CD4-positive, alpha-beta T cell treated with Interleukin-6 at 100 ng/mL for 8 hours (primary cell): ENCODE measurements around the gene TMPRSS11B.
"Not testable (repeated sequence)": the region's sequence is repeated elsewhere in the genome, so short reads cannot be mapped to it uniquely, and the experiment has no call there.

Experiments used
- DNase-seq: peaks from one replicate; pipeline ENCODE4 v3.0.0-alpha.2; 2020; ENCODE audit warnings: mixed read lengths, low spot score

Gene TMPRSS11B, protein sequence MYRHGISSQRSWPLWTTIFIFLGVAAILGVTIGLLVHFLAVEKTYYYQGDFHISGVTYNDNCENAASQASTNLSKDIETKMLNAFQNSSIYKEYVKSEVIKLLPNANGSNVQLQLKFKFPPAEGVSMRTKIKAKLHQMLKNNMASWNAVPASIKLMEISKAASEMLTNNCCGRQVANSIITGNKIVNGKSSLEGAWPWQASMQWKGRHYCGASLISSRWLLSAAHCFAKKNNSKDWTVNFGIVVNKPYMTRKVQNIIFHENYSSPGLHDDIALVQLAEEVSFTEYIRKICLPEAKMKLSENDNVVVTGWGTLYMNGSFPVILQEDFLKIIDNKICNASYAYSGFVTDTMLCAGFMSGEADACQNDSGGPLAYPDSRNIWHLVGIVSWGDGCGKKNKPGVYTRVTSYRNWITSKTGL

DNA sequence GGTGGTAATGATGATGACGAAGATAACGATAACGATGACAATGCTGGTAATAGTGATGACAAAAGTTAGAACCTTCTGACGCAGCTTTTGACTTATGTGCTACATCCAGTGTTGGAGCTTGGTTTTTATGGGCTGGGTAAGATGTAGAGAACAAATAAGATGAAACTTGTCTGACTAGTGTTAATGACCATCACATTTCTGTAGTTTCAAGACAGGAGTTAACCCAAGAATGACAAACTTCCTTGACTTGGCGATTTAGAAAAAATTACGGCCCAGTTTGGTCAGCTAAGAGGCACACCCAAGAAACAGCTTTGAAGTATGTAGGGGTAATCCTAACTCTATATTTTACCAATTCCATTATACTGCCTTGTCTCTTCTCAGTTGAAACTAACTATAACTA is at the start of gene TMPRSS11B:
TMPRSS11B (minus strand) TSS at position 101 of the 400 bp plus-strand sequence. CDS start 136 bp downstream, outside the sequence.
- DNase-seq = no peak

DNA sequence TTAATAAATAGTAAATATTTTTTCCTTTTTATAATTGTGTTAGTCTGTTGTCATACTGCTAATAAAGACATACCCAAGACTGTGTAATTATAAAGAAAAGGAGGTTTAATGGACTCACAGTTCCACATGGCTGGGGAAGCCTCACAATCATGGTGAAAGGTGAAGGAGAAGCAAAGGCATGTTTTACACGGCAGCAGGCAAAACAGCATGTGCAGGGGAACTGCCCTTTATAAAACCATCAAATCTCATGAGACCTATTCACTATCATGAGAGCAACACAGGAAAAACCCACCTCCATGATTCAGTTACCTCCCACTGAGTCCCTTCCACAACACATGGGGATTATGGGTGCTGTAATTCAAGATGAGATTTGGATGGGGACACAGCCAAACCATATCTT is 45.8 kb upstream of the TMPRSS11B start:
- DNase-seq = no peak

DNA sequence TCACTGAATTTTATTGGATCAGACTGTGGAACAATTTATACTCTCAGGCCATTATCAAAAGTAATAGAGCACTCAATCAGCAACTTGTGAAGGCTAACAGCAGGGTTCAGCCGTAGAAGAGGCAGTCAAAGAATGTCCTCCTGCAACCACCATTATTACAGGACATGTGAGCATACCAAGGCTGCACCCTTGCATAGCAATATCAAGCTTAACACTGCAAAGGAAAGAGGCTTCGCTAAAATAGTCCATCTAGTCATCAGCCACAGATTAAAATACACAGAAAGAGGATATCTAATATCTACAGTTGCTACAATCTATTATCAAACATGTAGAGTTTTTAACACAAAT is 42.9 kb upstream of the TMPRSS11B start:
- DNase-seq = no peak

DNA sequence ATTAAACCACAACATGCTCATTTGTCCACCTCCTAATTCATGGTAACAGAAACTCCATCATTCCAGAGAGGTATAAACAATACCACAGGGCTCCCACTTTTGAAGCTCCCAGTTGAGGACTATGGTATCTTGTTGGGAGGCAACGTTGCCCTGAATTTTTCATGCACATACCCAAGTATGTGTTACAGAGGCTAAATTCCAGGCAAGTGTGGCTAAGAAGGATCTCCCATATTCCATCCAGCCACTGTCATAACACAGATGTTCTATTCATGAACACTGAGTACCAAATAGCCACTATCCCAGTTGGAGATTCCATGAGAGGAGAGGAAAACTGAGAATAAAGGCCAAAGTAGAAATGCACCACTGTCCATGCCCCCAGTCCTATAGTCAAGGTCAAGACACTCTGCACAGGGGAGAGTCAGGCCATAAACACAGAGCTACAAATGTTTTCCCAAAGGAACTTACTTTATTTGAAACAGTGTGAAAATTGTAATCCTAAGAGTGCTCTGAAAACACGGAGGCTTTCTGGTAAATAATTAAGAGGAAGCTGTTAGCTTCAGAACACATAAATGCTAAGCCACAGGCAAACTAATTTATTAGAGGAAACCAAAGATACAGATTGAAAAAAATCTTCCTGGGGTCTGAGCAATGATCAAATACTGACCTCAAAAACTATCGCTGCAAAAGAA is 42.4 kb upstream of the TMPRSS11B start:
- no peak for DNase-seq

DNA sequence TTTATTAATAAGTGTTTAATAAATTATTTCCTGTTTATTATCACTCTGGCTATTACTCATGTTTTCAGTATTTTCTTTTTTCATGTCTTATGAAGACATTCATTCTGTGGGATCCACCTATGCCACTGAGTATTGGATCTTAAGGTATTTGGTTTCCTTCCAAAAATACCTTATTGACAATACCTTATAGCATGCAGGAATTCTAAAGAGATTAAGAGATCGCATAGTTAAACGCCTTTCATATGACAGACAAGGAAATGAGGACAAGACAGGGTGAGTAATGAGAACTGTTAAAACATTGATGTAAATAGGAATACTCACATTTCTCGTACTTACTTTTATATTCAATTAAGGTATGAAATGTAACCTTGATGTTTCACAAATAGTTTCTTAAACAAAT is 38.2 kb upstream of the TMPRSS11B start:
- no peak for DNase-seq

DNA sequence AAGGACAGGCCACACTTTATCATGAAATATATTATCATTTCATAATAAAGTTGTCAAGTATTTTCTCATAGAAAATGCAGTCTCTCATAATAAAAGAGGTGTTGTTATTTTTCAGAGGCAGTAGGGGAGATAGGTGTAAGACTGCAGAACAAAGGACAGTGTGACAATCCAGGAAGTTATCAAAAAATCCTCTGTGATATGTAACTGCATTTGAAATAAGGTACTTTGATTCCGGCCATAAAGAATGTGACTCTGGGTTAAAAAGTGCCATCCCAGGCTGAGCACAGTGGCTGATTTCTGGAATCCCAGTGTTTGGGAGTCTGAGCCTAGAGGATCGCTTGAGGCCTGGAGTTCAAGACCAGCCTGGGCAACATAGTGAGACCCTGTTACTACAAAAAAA is 37.6 kb upstream of the TMPRSS11B start:
- no peak for DNase-seq

DNA sequence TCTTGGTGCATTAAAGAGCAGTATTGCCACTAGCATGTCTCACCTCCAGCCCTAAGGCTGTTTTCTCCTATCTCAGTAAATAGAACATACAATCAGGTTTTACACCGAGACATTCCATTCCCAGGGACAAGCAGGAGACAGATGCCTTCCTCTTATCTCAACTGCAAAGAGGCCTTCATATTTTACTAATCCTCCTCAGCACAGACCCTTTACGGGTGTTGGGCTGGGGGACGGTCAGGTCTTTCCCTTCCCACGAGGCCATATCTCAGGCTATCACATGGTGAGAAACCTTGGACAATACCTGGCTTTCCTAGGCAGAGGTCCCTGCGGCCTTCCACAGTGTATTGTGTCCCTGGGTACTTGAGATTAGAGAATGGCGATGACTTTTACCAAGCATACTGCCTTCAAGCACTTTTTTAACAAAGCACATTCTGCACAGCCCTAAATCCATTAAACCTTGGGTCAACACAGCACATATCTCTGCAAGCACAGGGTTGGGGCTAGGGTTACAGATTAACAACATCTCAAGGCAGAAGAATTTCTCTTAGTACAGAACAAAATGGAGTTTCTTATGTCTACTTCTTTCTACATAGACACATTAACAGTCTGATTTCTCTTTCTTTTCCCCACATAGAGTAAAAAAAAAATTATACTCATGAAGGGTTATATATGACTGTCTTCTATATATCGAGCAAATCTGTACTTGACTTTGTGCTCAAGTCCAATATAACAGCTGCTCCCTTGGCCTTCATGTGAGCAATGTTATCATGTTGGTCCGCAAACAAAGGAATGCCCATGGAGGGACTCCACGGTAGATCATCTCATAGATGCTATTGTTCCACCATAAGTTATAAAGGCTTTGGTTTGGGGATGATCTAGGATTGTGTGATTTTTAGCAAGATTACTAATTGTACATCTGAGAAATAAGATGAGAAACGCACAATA is 36.6 kb upstream of the TMPRSS11B start:
- not testable (repeated sequence) for DNase-seq

DNA sequence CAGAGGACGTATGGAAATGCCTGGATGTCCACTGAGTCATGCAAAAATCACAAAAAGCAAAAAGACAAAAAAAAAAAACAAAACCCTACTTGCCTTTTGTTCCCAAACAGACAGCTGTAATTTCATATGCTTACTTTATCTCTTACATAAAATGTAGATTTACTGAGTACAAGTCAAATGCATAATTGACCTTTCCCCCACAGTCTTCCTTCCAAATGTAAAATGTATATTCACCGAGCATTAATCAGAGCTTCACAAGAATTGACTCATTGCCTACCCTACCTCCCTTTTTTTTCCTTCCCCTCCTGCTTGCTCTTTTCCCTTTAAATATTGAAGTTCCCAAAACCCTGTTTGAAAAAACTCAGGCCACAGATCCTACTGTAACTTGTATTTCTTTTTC is 32.5 kb upstream of the TMPRSS11B start:
- no peak for DNase-seq

DNA sequence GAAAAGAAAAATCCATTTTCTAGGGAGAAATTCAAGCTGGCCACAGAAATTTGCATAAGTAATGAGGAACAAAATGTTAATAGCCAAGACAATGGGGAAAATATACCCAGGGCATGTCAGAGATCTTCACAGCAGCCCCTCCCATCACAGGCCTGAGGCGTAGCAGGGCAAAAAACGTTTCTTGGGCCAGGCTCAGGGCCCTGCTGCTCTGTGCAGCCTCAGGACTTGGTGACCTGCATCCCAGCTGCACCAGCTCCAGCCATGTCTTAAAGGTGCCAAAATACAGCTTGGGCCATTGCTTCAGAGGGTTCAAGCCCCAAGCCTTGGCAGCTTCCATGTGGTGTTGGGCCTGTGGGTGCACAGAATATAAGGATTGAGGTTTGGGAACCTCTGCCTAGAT is 32.1 kb upstream of the TMPRSS11B start:
- no peak for DNase-seq

DNA sequence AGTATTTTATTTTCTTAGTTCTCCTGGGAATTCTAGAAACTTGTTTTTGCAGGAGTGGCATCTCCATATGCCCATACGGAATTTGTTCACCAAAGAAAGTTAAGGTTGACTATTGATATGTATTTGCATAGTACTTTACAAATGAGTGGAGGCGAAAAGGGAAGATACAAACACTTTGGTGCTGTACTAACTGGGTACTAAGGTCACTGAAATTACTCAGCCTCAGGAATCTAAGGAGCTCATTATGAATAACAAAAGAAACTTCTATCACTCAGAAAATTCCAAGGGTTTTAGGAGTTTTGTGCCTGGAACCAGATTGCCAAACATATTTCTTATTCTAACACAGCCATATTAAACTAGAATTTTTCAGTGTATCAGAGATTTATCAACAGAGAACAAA is 27.4 kb upstream of the TMPRSS11B start:
- no peak for DNase-seq

DNA sequence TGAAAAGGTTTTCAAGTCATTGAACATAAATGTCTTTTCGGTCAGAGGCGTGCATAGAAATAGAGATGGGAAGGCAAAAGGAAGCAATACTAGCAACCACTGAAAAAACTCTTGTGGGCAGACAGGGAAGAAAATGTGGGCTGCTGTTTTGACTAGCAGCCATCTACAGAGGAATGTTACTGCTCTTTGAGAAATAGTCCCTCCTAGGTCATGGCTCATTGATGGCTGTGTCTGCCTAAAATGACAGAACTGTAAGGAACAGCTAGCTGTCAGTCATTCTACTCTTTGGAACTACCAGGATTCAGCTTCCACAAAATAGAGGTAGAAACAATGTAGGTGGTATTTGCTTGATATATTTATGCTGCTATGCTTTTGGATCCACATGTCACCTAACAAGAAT is 26.9 kb upstream of the TMPRSS11B start:
- DNase-seq = no peak

DNA sequence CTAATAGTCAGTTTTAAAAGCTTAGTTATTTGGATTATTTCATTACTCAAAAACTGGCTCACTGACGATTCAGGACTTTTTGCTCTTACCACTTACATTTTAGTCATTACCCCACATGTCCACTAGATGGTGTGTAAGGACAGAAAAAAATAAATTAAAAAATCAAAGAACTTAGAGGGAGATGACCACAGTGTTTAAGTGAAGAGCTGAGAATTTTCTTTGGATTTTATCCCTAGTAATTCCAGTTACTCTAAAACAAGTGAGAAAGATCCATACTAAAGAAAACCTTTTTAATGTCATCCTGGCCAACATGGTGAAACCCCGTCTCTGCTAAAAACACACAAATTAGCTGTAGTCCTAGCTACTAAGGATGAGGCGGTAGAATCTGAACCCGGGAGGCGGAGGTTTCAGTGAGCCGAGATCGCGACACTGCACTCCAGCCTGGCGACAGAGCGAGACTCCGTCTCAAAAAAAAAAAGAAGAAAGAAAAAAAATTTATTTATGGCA is 26.4 kb upstream of the TMPRSS11B start:
- peak; percentile 14 for DNase-seq

DNA sequence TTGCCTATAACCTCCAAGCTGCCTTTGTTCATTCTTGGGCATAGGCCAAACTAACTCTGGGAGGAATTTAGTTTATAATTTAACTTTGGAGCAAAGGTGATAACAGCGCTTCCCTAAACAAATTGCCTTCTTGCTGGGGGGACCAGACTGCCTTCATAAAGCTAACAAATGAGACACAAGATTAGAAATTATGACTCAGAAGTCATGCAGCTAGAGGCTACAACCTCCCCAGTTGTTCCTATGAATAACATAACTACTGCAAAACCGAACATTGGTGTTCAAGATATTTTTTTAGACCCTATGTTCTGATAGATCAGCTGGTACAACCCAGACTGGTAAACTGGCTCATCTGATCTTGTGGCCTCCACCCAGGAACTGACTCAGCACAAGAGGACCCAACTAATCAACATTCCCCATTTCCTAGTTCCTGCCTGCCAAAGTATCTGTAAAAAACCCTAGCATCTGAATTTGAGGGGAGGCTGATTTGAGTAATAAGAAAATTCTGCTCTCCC is 22.0 kb upstream of the TMPRSS11B start:
- no peak for DNase-seq

DNA sequence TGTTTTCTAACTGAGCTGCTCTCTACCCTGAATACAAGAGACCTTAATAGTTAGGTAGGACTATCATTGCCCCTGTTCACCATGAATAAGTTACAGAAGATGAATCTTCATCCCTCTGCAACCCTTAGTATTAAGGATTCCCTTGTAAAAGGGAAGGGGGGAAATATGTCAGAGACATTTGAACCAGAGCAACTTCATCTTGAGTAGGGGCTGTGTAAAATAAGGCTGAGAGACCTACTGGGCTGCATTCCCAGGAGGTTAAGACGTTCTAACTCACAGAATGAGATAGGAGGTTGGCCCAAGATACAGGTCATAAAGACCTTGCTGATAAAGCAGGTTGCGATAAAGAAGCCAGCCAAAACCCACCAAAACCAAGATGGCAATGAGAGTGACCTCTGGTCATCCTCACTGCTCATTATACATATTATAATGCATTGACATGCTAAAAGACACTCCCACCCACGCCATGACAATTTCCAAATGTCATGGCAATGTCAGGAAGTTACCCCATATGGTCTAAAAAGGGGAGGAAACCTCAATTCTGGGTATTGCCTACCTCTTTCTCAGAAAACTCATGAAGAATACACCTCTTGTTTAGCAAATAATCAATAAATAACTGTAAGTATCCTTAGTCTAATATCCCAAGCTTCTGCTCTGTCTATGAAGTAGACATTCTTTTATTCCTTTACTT is 19.5 kb upstream of the TMPRSS11B start:
- no peak for DNase-seq

DNA sequence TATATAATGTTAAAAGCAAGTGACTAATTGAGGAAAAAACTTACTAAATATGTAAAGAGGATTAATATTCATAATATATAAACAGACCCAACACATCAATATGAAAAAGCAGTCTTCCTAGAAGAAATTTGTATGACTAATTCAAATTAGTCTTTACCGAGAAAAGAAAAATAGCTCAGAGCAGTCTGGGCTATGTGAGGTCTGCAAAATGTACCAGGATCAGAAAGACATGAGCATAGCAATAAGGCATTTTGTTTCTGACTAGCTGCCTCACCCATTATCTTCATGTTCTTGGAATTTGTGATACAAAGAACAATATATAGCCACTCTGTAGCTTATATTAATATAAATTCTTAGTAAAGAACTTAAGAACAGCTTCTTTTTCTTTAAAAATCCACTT is 13.7 kb upstream of the TMPRSS11B start:
- DNase-seq = no peak

DNA sequence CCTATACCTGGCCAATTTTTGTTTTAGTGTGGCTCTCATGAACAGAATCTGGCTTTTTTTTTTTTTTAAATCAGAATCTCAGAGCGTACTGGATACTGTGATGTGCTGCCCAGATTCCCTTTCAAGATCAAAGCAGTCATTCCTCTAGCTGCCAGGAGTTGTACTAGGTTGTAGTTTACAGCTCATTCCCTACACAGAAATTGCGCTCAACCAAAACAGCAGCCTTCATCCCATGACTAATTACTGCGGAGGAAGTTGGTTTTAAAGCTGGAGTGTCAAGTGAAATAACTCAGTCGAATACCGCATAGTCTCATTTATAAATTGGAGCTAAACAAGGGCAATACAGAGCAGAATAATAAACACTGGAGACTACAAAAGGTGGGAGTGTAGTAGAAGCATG is 12.2 kb upstream of the TMPRSS11B start:
- DNase-seq = no peak

DNA sequence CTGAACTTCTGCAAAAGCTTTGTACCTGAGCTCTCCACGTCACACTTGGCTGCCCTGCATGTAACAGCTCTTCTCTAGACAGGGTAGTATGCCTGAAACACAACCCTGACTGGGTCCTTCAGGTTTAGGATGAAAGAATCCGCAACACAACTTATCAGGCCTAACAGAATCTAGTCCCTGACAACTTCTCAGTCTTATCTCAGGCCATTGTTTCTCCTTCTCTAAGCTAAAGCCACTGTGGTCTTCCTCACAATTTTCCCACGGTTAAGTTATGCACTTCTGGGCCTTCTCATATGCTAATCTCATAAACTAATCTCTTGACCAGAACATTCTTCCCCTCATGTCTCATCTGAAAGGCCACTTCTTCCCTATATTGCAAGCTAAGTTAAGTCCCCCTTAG is 10.8 kb upstream of the TMPRSS11B start:
- DNase-seq = no peak

DNA sequence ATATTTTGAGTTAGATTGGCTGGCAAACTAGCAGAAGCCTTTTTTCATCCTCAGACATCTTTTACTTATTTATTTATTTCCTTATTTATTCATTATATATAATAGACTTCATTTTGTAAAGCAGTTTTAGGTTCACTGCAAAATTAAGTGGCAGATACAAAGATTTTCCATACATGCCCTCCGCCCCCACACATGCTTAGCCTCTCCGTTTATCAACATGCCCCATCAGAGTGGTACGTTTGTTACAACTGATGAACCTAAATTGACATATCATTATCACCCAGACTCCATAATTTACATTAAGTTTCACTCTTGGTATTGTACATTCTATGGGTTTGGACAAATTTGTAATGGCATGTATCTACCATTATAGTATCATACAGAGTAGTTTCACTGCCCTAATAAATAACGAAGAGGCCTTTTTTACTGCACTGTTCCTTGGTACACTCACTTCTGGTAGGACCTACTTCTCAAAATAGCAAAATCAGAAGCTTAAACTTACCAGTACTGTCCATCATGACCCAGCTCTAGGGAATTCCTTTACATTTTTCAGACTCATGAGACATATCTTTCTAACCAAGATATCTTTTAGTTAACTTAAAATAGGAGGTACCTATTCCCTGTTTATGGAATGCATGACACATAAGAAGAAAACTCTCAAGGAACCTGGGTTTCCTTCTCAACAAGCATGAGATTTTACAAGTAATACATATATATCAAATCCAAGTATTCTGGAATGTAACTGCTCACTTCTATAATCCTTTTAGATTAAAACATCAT is 4.8 kb upstream of the TMPRSS11B start:
- DNase-seq = no peak

DNA sequence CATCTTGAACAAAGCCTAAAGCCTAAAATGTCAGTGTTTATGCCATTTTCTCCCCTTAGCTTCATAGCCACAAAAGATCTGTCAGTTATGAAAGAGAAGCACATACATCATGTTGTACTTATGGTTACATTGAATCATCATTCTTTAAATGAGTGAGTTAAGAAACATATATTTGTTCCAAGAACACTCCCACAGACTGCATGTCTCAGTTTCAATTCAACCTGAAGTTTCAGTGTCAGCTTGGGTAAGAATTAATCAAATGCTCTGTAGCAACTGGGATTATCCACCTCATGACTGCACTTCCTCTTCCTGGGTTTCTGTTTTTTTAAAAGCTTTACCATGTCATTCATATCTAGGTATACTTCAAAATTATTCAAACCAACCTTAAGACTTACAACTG is 3.9 kb upstream of the TMPRSS11B start:
- no peak for DNase-seq

DNA sequence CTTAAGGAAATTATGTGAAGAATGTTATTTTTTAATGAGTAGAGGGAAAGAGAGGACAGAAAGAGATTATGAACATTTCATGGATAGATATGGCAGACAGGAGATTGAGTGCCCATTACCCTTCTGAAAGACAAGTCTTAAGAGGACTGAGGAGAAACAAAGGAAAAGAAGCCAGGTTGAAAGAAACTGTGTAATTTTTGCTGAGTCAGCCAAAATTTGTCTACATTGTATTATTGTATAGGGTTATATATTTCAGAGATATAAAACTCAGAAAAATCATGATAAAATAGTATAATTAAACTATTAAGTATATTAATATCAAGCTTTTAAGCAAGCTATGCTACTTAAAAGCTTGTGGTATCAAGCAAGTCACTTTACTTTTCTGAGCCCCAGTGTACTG is 4.9 kb downstream of the TMPRSS11B start:
- DNase-seq = no peak

DNA sequence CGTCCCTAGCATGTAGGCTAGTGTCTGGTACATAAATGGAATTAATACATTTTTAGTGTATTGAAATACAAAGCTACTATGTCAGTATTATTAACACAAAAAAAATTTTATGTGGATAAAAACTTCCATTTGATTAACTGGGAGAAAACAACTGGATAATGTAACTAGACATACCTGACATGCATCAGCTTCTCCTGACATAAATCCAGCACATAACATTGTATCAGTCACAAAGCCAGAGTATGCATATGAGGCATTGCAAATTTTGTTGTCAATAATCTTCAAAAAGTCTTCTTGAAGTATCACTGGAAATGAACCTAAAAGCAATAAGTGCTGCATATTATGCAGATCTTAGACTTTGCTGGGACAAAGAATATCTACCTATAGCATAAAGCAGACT is 16.9 kb downstream of the TMPRSS11B start:
- no peak for DNase-seq
